Measurements from ENCODE around the gene PACC1.

GRCh38 chr1:212442408-212442807 lies 27.7 kb upstream of the PACC1 start:
- TF ChIP-seq POLR2AphosphoS5 (IDR thresholded peaks at IDR 0.05; ENCODE audit: low read depth, low read length) (no peak), POLR2A (IDR thresholded peaks at IDR 0.05; ENCODE audit: low read depth, low read length) (no peak), PAX5 (IDR thresholded peaks at IDR 0.05; ENCODE audit: insufficient read depth, low read length, severe bottlenecking) (no peak)
